ENCODE results near the gene SPATA31D1. TPM values are rescaled to one million over a fixed set of nuclear protein-coding genes. Genes with fewer than 3 reads are reported as not detected.

SPATA31D1 gene
- total RNA-seq, 2 experiments from 2014 or later, result not detected

- Mint-ChIP-seq H3K27ac (no peak overlapping the region), H3K36me3 (ENCODE audit: low read depth) (no peaks in the 10 kb centered on the region), H3K4me1 (ENCODE audit: low read depth) (no peaks in the 10 kb centered on the region), H3K4me3 (no peak overlapping the region), H3K9me3 (no peaks in the 10 kb centered on the region), H3K27me3 (ENCODE audit: low read depth) (no peaks in the 10 kb centered on the region)
- no peak for DNase-seq
- CTCF ChIA-PET, result no interaction called here
- intact Hi-C loops (cut with micrococcal nuclease), result no loop called here
Measured at GRCh38 chr9:81981883-81982282, 6.7 kb upstream of the SPATA31D1 start.

- CTCF ChIA-PET, result no interaction called here
- intact Hi-C loops (cut with micrococcal nuclease), result no loop called here
- DNase-seq, result no peak
- Mint-ChIP-seq H3K27me3 (ENCODE audit: low read depth) (no peaks in the 10 kb centered on the region), H3K36me3 (ENCODE audit: low read depth) (no peaks in the 10 kb centered on the region), H3K27ac (no peak overlapping the region), H3K9me3 (no peaks in the 10 kb centered on the region), H3K4me3 (no peak overlapping the region), H3K4me1 (ENCODE audit: low read depth) (no peaks in the 10 kb centered on the region)
Measured at GRCh38 chr9:81984928-81985327, 3.6 kb upstream of the SPATA31D1 start.

DNA sequence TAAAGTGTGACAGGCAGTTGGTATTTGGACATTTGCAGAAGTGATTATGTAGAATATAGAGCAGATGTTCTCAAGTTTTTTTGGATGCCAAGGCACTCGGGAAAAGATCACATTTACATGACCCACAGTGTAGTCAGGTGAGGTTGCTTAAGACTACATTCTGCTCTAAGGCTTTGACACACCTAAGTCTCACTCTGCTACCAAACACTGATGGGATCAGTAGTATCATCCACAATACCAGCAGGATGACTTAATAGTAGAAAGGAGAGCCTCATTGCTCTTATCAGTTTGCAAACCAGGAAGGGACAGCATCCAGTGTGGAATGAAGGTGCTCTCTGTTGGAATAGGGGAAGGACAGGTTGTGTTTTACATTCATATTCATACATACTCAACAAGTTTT is 2.5 kb upstream of the SPATA31D1 start:
- CTCF ChIA-PET, result no interaction called here
- H3K27me3 Mint-ChIP-seq (ENCODE audit: low read depth), result no peaks in the 10 kb centered on the region
- no peak for DNase-seq
- H3K9me3 Mint-ChIP-seq, result no peaks in the 10 kb centered on the region
- no peaks in the 10 kb centered on the region for H3K4me1 Mint-ChIP-seq (ENCODE audit: low read depth)
- no peak overlapping the region for H3K27ac Mint-ChIP-seq
- H3K36me3 Mint-ChIP-seq (ENCODE audit: low read depth), result no peaks in the 10 kb centered on the region
- intact Hi-C loops (cut with micrococcal nuclease), result no loop called here
- H3K4me3 Mint-ChIP-seq, result no peak overlapping the region

- CTCF ChIA-PET, result no interaction called here
- Mint-ChIP-seq H3K36me3 (ENCODE audit: low read depth) (no peaks in the 10 kb centered on the region), H3K27me3 (ENCODE audit: low read depth) (no peaks in the 10 kb centered on the region), H3K27ac (no peak overlapping the region), H3K9me3 (no peaks in the 10 kb centered on the region), H3K4me1 (ENCODE audit: low read depth) (no peaks in the 10 kb centered on the region), H3K4me3 (no peak overlapping the region)
- DNase-seq, result no peak
- intact Hi-C loops (cut with micrococcal nuclease), result no loop called here
Measured at GRCh38 chr9:81989700-81990099, 1.1 kb downstream of the SPATA31D1 start.

DNA sequence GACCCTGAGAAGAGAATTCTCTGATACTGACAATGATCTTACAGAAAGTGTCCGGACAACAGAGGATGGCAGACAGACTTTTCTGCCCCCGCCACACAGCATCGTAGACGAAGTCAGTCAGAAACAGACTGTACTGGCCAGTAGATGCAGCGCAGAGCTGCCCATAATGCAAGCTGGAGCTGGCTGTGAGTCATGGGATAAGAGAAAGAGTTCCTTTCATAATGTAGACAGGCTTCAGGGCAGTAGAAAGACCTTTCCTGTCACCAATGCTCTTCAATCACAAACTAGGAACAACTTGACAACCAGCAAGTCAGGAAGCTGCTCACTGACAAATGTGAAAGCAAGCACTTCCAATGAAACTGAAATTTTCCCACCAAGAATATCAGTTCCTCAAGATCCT is 5.1 kb downstream of the SPATA31D1 start:
- no peak overlapping the region for H3K27ac Mint-ChIP-seq
- H3K36me3 Mint-ChIP-seq (ENCODE audit: low read depth), result no peaks in the 10 kb centered on the region
- CTCF ChIA-PET, result no interaction called here
- no peaks in the 10 kb centered on the region for H3K27me3 Mint-ChIP-seq (ENCODE audit: low read depth)
- intact Hi-C loops (cut with micrococcal nuclease), result no loop called here
- H3K4me1 Mint-ChIP-seq (ENCODE audit: low read depth), result no peaks in the 10 kb centered on the region
- peaks cover 5% of the 10 kb centered on the region for H3K9me3 Mint-ChIP-seq
- no peak overlapping the region for H3K4me3 Mint-ChIP-seq
- no peak for DNase-seq

DNA sequence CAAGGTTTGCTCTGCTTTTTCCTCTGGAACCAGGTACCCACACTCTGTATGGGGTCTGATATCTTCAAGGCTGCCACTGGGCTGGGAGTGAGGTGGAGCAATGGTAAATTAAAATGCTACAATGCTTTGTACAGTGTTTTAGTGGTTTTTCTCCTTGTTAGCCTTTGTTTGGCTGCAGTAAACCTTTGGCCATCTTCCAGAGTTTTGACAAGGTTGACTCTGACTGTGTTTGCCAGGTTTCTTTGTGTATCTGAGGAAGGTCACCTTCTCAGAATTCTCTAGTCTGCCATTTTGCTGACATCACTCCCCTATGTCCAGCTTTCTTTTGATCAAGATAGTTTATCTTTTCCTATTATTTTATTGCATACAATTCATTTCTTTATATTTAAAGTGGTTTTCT is 11.2 kb downstream of the SPATA31D1 start:
- no peak overlapping the region for H3K4me3 Mint-ChIP-seq
- H3K36me3 Mint-ChIP-seq (ENCODE audit: low read depth), result no peaks in the 10 kb centered on the region
- CTCF ChIA-PET, result no interaction called here
- no peak for DNase-seq
- H3K4me1 Mint-ChIP-seq (ENCODE audit: low read depth), result no peaks in the 10 kb centered on the region
- intact Hi-C loops (cut with micrococcal nuclease), result no loop called here
- H3K9me3 Mint-ChIP-seq, result peaks cover 5% of the 10 kb centered on the region
- H3K27ac Mint-ChIP-seq, result no peak overlapping the region
- no peaks in the 10 kb centered on the region for H3K27me3 Mint-ChIP-seq (ENCODE audit: low read depth)

- no peaks in the 10 kb centered on the region for H3K4me1 Mint-ChIP-seq (ENCODE audit: low read depth)
- intact Hi-C loops (cut with micrococcal nuclease), result no loop called here
- CTCF ChIA-PET, result interaction anchor here (0.6 kb wide), 1 partner anchor 10 kb away, joined by 3 read pairs; no protein-coding TSS in a partner anchor
Measured at GRCh38 chr9:82010711-82011110, 22.1 kb downstream of the SPATA31D1 start.

DNA sequence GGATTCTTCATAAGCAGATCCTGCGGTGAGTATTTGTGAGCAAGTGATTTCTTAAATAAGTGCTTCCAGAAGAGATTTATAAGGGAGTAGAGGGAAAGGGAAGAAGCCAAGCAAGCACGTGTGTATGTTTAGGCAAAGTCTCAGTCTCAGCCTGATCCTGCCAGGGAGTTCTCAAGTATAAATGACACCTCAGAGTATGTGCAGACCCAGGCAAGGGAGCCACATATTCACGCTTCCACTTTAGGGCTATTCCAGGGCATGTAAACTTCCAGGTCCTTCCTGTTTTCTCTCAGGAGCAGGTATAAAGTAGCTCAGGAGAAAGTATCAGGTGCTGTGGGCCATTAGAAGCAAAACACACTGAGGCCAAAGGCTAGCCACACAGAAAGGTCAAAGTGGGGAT is 22.6 kb downstream of the SPATA31D1 start:
- no peak for DNase-seq
- H3K27ac Mint-ChIP-seq, result no peak overlapping the region
- intact Hi-C loops (cut with micrococcal nuclease), result no loop called here
- no peaks in the 10 kb centered on the region for H3K36me3 Mint-ChIP-seq (ENCODE audit: low read depth)
- H3K4me1 Mint-ChIP-seq (ENCODE audit: low read depth), result no peaks in the 10 kb centered on the region
- CTCF ChIA-PET, result interaction anchor here (0.6 kb wide), 1 partner anchor 10 kb away, joined by 3 read pairs; no protein-coding TSS in a partner anchor
- no peak overlapping the region for H3K4me3 Mint-ChIP-seq
- H3K27me3 Mint-ChIP-seq (ENCODE audit: low read depth), result no peaks in the 10 kb centered on the region
- peaks cover 9% of the 10 kb centered on the region for H3K9me3 Mint-ChIP-seq

More at GRCh38 chr9:82010711-82011110, 22.1 kb downstream of the SPATA31D1 start:
- Mint-ChIP-seq H3K27me3 (ENCODE audit: low read depth) (peaks cover under 1% of the 10 kb centered on the region), H3K36me3 (ENCODE audit: low read depth) (no peaks in the 10 kb centered on the region), H3K9me3 (peaks cover 9% of the 10 kb centered on the region), H3K27ac (no peak overlapping the region), H3K4me3 (no peak overlapping the region)
- DNase-seq, result no peak

GRCh38 chr9:82012276-82012675 is 23.7 kb downstream of the SPATA31D1 start:
- CTCF ChIA-PET, result no interaction called here
- Mint-ChIP-seq H3K36me3 (ENCODE audit: low read depth) (no peaks in the 10 kb centered on the region), H3K4me3 (no peak overlapping the region), H3K27me3 (ENCODE audit: low read depth) (no peaks in the 10 kb centered on the region), H3K4me1 (ENCODE audit: low read depth) (no peaks in the 10 kb centered on the region), H3K9me3 (peaks cover 9% of the 10 kb centered on the region), H3K27ac (no peak overlapping the region)
- no peak for DNase-seq
- intact Hi-C loops (cut with micrococcal nuclease), result no loop called here

GRCh38 chr9:82020331-82020730 is 31.8 kb downstream of the SPATA31D1 start:
- no peaks in the 10 kb centered on the region for H3K27me3 Mint-ChIP-seq (ENCODE audit: low read depth)
- CTCF ChIA-PET, result no interaction called here
- no peak overlapping the region for H3K4me3 Mint-ChIP-seq
- no peaks in the 10 kb centered on the region for H3K36me3 Mint-ChIP-seq (ENCODE audit: low read depth)
- intact Hi-C loops (cut with micrococcal nuclease), result no loop called here
- DNase-seq, result no peak
- no peaks in the 10 kb centered on the region for H3K4me1 Mint-ChIP-seq (ENCODE audit: low read depth)
- H3K9me3 Mint-ChIP-seq, result peaks cover 5% of the 10 kb centered on the region
- H3K27ac Mint-ChIP-seq, result no peak overlapping the region

GRCh38 chr9:82021198-82021597 is 32.6 kb downstream of the SPATA31D1 start:
- Mint-ChIP-seq H3K9me3 (peaks cover 5% of the 10 kb centered on the region), H3K4me3 (no peak overlapping the region), H3K27me3 (ENCODE audit: low read depth) (no peaks in the 10 kb centered on the region), H3K4me1 (ENCODE audit: low read depth) (no peaks in the 10 kb centered on the region), H3K36me3 (ENCODE audit: low read depth) (no peaks in the 10 kb centered on the region), H3K27ac (no peak overlapping the region)
- intact Hi-C loops (cut with micrococcal nuclease), result no loop called here
- DNase-seq, result no peak
- CTCF ChIA-PET, result interaction anchor here (0.6 kb wide), 1 partner anchor 10 kb away, joined by 3 read pairs; no protein-coding TSS in a partner anchor

DNA sequence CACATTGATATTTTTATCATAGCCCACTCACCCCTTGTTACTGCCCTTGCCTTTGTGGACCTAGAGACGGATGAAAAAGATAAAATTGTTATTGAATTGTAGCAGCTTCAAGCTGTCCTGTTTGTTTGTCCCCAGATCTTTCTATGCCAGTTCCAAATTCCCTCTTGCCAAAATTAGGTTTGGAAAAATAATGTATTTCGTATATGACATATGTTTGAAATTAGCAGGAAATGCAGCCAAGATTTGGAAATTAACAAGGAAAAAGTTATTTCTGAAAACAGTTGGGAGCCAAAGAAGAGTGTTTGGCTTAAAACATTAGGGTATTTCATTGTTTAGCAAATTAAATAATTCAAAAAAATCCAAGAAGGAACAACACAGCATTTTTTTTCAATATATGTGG is 33.5 kb downstream of the SPATA31D1 start:
- H3K4me1 Mint-ChIP-seq (ENCODE audit: low read depth), result no peaks in the 10 kb centered on the region
- peaks cover 5% of the 10 kb centered on the region for H3K9me3 Mint-ChIP-seq
- CTCF ChIA-PET, result no interaction called here
- no peak overlapping the region for H3K27ac Mint-ChIP-seq
- intact Hi-C loops (cut with micrococcal nuclease), result no loop called here
- H3K36me3 Mint-ChIP-seq (ENCODE audit: low read depth), result no peaks in the 10 kb centered on the region
- DNase-seq, result no peak
- no peak overlapping the region for H3K4me3 Mint-ChIP-seq
- H3K27me3 Mint-ChIP-seq (ENCODE audit: low read depth), result no peaks in the 10 kb centered on the region

DNA sequence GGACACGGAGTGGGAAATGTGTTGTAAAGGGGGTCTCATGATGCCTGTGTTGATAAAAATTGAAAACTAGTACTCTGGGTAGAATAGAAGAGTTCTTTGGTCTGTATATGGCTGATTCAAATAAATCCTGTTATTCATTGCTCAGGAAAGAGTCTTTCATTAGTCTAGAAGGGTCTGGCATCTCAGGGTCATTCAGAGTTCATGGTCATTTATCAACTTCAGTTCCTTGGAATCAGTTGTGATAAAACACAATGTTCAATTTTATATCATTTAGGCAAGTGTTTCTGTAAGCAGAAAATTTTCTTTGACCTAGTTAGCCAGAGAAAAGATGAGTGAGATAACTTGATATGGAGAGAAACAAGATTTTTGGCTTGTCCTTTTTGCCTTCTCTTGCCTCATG is 36.3 kb downstream of the SPATA31D1 start:
- no peak for DNase-seq
- H3K27me3 Mint-ChIP-seq (ENCODE audit: low read depth), result no peaks in the 10 kb centered on the region
- CTCF ChIA-PET, result no interaction called here
- no peak overlapping the region for H3K4me3 Mint-ChIP-seq
- no peaks in the 10 kb centered on the region for H3K36me3 Mint-ChIP-seq (ENCODE audit: low read depth)
- H3K9me3 Mint-ChIP-seq, result peaks cover 4% of the 10 kb centered on the region
- intact Hi-C loops (cut with micrococcal nuclease), result no loop called here
- no peak overlapping the region for H3K27ac Mint-ChIP-seq
- H3K4me1 Mint-ChIP-seq (ENCODE audit: low read depth), result no peaks in the 10 kb centered on the region
